Inferior parietal cortex (tissue), 1 donor: ENCODE results near the gene SGMS1.
"Not testable (repeated sequence)": the region's sequence is repeated elsewhere in the genome, so short reads cannot be mapped to it uniquely, and the experiment has no call there.

ENCODE experiments used
- DNase-seq: peaks from one replicate; pipeline ENCODE4 v3.0.0-alpha.2; 2016; ENCODE audit errors: extremely low spot score

Gene SGMS1

DNA sequence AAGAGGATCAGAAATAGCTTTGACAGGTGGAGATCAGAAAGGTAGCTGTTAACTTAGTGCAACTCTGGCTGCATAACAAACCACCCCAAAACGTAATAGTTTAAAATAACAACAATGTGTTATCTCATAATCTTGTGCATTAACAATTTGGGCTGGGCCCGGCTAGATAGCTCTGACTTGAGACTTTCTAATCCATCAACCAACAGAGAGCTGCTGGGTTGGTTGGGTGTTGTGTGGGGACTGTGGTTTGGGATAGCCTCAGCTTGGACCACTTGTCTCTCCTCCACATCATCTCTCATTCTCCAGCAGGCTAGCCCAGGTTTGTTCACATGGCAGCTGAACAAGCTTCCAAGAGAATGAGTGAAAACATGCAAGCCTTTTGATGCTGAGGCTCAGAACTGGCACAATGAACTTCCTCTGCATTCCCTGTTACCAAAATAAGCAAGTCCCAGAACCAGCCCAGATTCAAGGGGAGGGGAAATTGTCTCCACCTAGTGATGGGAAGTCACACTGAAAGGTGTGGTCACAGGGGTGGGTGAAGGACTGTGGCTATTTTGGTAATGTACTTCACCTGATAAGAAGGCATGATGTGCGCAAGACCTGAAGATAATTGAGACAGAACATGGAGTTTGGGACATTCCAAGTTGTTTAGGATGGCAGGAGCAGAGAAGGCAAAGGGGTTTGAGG is 352.0 kb downstream of the SGMS1 start:
- no peak for DNase-seq

DNA sequence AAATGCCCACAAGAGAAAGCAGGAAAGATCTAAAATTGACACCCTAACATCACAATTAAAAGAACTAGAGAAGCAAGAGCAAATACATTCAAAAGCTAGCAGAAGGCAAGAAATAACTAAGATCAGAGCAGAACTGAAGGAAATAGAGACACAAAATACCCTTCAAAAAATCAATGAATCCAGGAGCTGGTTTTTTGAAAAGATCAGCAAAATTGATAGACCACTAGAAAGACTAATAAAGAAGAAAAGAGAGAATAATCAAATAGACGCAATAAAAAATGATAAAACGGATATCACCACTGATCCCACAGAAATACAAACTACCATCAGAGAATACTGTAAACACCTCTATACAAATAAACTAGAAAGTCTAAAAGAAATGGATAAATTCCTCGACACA is 355.9 kb downstream of the SGMS1 start:
- DNase-seq, result not testable (repeated sequence)

DNA sequence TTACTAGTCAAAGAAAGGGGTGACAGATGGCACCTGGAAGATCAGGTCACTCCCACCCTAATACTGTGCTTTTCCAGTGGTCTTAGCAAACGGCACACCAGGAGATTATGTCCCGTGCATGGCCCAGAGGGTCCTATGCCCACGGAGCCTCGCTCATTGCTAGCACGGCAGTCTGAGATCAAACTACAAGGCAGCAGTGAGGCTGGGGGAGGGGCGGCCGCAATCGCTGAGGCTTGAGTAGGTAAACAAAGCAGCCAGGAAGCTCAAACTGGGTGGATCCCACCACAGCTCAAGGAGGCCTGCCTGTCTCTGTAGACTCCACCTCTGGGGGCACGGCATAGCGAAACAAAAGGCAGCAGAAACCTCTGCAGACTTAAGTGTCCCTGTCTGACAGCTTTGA is 361.1 kb downstream of the SGMS1 start:
- DNase-seq, result not testable (repeated sequence)

DNA sequence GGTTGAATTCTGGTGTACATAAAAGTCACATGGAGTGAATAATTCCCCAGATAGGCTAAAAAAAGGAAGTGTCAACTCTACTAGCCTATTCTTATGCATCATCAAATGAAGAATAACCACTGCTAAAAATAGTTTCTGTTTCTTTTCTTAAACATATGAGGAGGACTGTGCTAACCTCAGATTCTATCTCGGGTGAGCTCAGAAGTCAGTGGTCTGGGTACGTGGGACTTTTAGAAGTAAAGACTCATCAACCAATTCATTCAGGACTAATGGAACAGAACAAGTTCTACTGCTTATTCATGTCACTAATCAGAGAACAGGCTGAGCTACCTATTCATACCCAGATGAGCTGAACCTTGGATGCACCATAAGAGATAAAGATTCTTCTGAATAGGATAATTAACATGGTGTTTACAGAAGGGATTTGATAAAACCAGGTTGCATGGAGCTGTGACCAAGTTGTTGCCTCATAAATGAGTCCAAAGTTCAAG is 362.9 kb downstream of the SGMS1 start:
- DNase-seq, result no peak
